OCI-LY7 (cell line): ENCODE measurements around the gene CNTNAP5. TPM values are rescaled to one million over a fixed set of nuclear protein-coding genes. Genes with fewer than 3 reads are reported as not detected.

Experiments
- BruUV-seq: library from RNA; stranded (reverse); fragments of 400-500 nt; replicated peaks from 2 replicates; lab custom pipeline; 2021; lab: Mats Ljungman, UMichigan
- CTCF ChIA-PET: fragments of 300-600 bp; sonication (Branson Sonifier 250); formaldehyde crosslinking; loops from one replicate; lab custom pipeline; 2022; ENCODE audit warnings: antibody characterized with exemption; ENCODE audit not compliant: unreplicated experiment; lab: Charles Lee
- POLR2A ChIA-PET: fragments of 300-600 bp; sonication (Branson Sonifier 250); formaldehyde crosslinking; loops from one replicate; lab custom pipeline; 2022; ENCODE audit warnings: antibody characterized with exemption; lab: Charles Lee
- DNase-seq: peaks from one replicate; pipeline ENCODE4 v3.0.0-alpha.2; 2015; ENCODE audit warnings: low spot score
- H2AFZ ChIP-seq: fragments of 200-600 bp; sonication (generic), shearing (Covaris generic); 2 replicates; pipeline ENCODE4 v1.6.1; 2014; ENCODE audit warnings: mild to moderate bottlenecking, antibody characterized with exemption, low read length, moderate library complexity
- H3K27ac ChIP-seq: fragments of 200-600 bp; sonication (generic); 2 replicates; pipeline ENCODE4 v1.5.1; 2014; ENCODE audit warnings: mixed run types, low read depth, mild to moderate bottlenecking, moderate library complexity, low read length, inconsistent platforms; ENCODE audit not compliant: poor library complexity, severe bottlenecking
- H3K36me3 ChIP-seq: fragments of 200-600 bp; sonication (generic); 2 replicates; pipeline ENCODE4 v1.6.1; 2014; ENCODE audit warnings: mild to moderate bottlenecking, antibody characterized with exemption, low read length, moderate library complexity, mixed read lengths; ENCODE audit not compliant: insufficient read depth
- H3K4me1 ChIP-seq: fragments of 200-600 bp; sonication (generic); 2 replicates; pipeline ENCODE4 v1.5.1; 2014; ENCODE audit warnings: mild to moderate bottlenecking, low read length; ENCODE audit not compliant: insufficient read depth, poor library complexity, severe bottlenecking
- H3K4me2 ChIP-seq: fragments of 200-600 bp; sonication (generic); 2 replicates; pipeline ENCODE4 v1.6.1; 2014; ENCODE audit warnings: mild to moderate bottlenecking, low read length
- H3K4me3 ChIP-seq: fragments of 200-600 bp; sonication (generic); 2 replicates; pipeline ENCODE4 v1.5.1; 2014; ENCODE audit warnings: mild to moderate bottlenecking, low read depth, low read length; ENCODE audit not compliant: poor library complexity, severe bottlenecking
- H3K79me2 ChIP-seq: fragments of 200-600 bp; sonication (generic); 2 replicates; pipeline ENCODE4 v1.6.1; 2016; ENCODE audit warnings: low read depth, mild to moderate bottlenecking, low read length, moderate library complexity, mixed read lengths; ENCODE audit not compliant: insufficient read depth
- H3K9me2 ChIP-seq: fragments of 200-600 bp; sonication (generic); 2 replicates; pipeline ENCODE4 v1.6.1; 2016; ENCODE audit warnings: mild to moderate bottlenecking, low read length, mixed read lengths; ENCODE audit not compliant: insufficient read depth
- H3K9me3 ChIP-seq: fragments of 200-600 bp; sonication (generic); 2 replicates; pipeline ENCODE4 v1.6.1; 2014; ENCODE audit warnings: mild to moderate bottlenecking, mixed run types, low read length, mixed read lengths
- H4K20me1 ChIP-seq: fragments of 200-600 bp; sonication (generic); 2 replicates; pipeline ENCODE4 v1.6.1; 2014; ENCODE audit warnings: mild to moderate bottlenecking, antibody characterized with exemption, low read length, moderate library complexity, mixed read lengths; ENCODE audit not compliant: insufficient read depth
- EZH2phosphoT487 ChIP-seq: fragments of 200-600 bp; sonication (generic); IDR thresholded peaks from 2 replicates; pipeline ENCODE4 v1.6.1; 2018; ENCODE audit warnings: low read depth, borderline replicate concordance, mild to moderate bottlenecking, mixed run types, antibody characterized with exemption, low read length, moderate library complexity, mixed read lengths
- intact Hi-C: fragments of 100-400 bp; cut with micrococcal nuclease; formaldehyde crosslinking; loops from one replicate; pipeline ENCODE4 v1.10.0; 2022; ENCODE audit not compliant: unreplicated experiment
- total RNA-seq, 2 experiments: library from RNA; depleted of rRNA in 1 of 2; stranded (reverse); fragments of >200 nt in 1 of 2; shearing (Covaris generic) in 1 of 2; gene quantifications; 2 replicates each; pipeline ENCODE4 v1.2.3, GENCODE V29; 2014 to 2022
- TF ChIP-seq, protein P1 (sequence below): fragments of 200-600 bp; sonication (generic); conservative IDR thresholded peaks from 2 replicates; pipeline ENCODE4 v1.5.1; 2014; ENCODE audit warnings: mild to moderate bottlenecking, antibody characterized with exemption, low read length, moderate library complexity, mixed read lengths

The CNTNAP5 gene
- total RNA-seq, 2 experiments from 2014 or later: not detected

DNA sequence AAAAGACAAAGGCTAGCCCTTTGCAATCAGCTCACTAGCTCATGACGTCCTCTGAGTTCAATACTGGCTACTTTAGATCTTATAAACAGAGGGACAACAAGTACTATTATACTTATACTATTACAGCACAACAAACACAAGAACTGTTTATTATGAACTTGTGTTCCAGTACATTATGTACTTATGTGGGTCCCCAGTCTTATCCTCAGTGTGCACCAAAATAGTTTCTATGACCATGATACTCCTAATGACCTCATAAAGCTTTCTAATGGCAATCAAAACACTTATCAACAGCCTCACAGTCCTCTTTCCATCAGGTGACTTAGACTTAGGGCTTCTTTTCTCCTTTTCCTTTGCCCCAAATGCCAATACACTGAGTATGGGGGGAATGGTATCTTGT lies 614.4 kb downstream of the CNTNAP5 start:
- Histone ChIP-seq H2AFZ (no peak overlapping the region), H3K36me3 (no peaks in the 10 kb centered on the region), H3K79me2 (no peaks in the 10 kb centered on the region), H3K4me3 (no peak overlapping the region), H3K9me3 (no peaks in the 10 kb centered on the region), H3K4me2 (no peak overlapping the region), H3K27ac (no peak overlapping the region), H4K20me1 (no peaks in the 10 kb centered on the region), H3K4me1 (no peaks in the 10 kb centered on the region), H3K9me2 (no peaks in the 10 kb centered on the region)
- intact Hi-C loops: no loop called here
- CTCF ChIA-PET: no interaction called here
- DNase-seq: no peak
- no TSS peak for BruUV-seq
- TF ChIP-seq, protein P1, sequence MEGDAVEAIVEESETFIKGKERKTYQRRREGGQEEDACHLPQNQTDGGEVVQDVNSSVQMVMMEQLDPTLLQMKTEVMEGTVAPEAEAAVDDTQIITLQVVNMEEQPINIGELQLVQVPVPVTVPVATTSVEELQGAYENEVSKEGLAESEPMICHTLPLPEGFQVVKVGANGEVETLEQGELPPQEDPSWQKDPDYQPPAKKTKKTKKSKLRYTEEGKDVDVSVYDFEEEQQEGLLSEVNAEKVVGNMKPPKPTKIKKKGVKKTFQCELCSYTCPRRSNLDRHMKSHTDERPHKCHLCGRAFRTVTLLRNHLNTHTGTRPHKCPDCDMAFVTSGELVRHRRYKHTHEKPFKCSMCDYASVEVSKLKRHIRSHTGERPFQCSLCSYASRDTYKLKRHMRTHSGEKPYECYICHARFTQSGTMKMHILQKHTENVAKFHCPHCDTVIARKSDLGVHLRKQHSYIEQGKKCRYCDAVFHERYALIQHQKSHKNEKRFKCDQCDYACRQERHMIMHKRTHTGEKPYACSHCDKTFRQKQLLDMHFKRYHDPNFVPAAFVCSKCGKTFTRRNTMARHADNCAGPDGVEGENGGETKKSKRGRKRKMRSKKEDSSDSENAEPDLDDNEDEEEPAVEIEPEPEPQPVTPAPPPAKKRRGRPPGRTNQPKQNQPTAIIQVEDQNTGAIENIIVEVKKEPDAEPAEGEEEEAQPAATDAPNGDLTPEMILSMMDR: no peak
- TF ChIP-seq EZH2phosphoT487: no peak
- POLR2A ChIA-PET: interaction anchor here (0.7 kb wide), 1 partner anchor 1397 kb away, joined by 3 read pairs; no protein-coding TSS in a partner anchor

- Histone ChIP-seq H3K4me3 (no peak overlapping the region), H3K9me3 (no peaks in the 10 kb centered on the region), H3K79me2 (no peaks in the 10 kb centered on the region), H2AFZ (no peak overlapping the region), H3K9me2 (no peaks in the 10 kb centered on the region), H3K36me3 (no peaks in the 10 kb centered on the region), H3K4me2 (no peak overlapping the region), H3K4me1 (no peaks in the 10 kb centered on the region), H4K20me1 (no peaks in the 10 kb centered on the region), H3K27ac (no peak overlapping the region)
- intact Hi-C loops: no loop called here
- TF ChIP-seq EZH2phosphoT487: no peak
- TF ChIP-seq, protein P1: no peak
- BruUV-seq: no TSS peak
- POLR2A ChIA-PET: interaction anchor here (0.7 kb wide), 1 partner anchor 1396 kb away, joined by 3 read pairs; no protein-coding TSS in a partner anchor
- CTCF ChIA-PET: no interaction called here
- DNase-seq: no peak
Measured at GRCh38 chr2:124640221-124640750, 615.2 kb downstream of the CNTNAP5 start.

GRCh38 chr2:124646166-124646815 lies 621.2 kb downstream of the CNTNAP5 start:
- no TSS peak for BruUV-seq
- intact Hi-C loops: no loop called here
- no peaks in the 10 kb centered on the region for H3K36me3 ChIP-seq
- POLR2A ChIA-PET: no interaction called here
- DNase-seq: no peak
- no peak overlapping the region for H3K4me3 ChIP-seq
- no peaks in the 10 kb centered on the region for H4K20me1 ChIP-seq
- H3K4me1 ChIP-seq: no peaks in the 10 kb centered on the region
- no peak overlapping the region for H2AFZ ChIP-seq
- no peaks in the 10 kb centered on the region for H3K79me2 ChIP-seq
- no peaks in the 10 kb centered on the region for H3K9me2 ChIP-seq
- TF ChIP-seq, protein P1: no peak
- no peak for TF ChIP-seq EZH2phosphoT487
- H3K4me2 ChIP-seq: no peak overlapping the region
- H3K9me3 ChIP-seq: no peaks in the 10 kb centered on the region
- CTCF ChIA-PET: no interaction called here
- no peak overlapping the region for H3K27ac ChIP-seq
